ENCODE measurements around the gene GPHN.
"Not testable (repeated sequence)": the region's sequence is repeated elsewhere in the genome, so short reads cannot be mapped to it uniquely, and the experiment has no call there.

GPHN gene

DNA sequence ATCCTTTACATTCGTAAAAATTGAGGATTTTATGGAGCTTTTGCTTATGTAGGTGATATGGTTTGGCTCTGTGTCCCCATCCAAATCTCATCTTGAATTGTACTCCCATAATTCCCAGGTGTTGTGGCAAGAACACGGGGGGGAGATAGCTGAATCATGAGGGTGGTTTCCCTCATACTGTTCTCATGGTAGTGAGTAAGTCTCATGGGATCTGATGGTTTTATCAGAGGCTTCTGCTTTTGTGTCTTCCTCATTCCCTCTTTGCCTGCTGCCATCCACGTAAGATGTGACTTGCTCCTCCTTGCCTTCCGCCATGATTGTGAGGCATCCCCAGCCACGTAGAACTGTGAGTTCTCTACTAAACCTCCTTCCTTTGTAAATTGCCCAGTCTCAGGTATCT is 5.1 kb upstream of the GPHN start:
- not testable (repeated sequence) for DNase-seq

DNA sequence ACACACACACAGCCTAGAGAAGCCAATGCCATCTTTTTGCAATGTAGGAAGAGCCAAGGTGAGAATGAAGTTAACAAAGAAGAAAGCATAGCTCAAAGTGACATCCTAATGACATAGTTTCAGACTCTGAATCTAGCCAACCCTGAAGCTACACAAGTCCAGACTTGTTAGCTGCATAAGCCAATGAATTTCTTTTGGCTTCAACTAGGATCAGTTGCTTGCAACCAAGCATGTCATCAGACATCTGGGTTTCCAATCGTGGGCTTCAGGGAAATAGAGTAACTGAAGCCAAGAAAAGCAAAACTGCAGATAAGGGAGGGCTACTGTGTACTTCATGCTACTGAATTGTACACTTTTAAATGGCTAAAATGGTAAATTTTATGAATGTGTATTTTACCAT is 4.4 kb upstream of the GPHN start:
- no peak for DNase-seq

DNA sequence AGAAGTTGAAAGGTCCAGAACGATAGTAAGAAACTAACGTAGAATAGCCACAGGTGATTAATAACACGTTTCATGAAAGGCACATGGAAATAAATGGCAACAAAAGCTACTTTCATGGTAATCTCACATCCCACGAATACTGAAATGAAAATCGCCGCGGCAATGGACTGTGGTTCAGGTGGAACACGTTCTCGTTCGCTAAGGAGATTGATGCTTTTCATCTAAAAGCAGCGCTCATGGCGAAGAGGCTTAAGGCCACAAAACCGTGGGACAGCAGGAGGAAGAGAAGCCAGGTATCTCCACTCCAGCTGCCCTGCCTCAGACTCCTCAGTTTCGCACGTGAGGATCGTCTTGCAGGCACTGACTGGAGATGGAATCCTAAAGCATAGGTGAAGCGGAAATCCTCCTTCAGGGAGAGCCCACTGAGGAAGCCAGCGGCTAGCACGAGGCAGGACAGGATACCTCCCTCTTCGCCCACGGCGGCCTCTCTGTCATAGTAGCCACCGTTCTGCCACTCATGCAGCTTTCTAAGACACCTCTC is 696 bp upstream of the GPHN start:
- no peak for DNase-seq

DNA sequence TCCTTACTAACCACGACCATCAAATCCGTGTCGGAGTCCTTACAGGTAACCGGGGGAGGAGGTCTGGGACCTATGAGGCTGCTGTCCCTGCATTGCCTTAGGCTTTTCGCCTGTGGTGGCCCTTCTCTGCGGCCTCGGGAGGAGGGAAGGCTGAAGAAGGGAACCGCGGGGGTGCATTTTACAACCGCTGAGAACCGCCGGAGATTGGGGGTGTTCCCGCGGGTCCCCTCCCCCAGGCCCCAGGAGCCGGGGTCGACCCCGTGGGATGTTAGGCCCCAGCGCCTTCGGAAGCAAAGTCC is 549 bp downstream of the GPHN start:
- peak in 1 of 6 experiments; percentile 64 for DNase-seq

DNA sequence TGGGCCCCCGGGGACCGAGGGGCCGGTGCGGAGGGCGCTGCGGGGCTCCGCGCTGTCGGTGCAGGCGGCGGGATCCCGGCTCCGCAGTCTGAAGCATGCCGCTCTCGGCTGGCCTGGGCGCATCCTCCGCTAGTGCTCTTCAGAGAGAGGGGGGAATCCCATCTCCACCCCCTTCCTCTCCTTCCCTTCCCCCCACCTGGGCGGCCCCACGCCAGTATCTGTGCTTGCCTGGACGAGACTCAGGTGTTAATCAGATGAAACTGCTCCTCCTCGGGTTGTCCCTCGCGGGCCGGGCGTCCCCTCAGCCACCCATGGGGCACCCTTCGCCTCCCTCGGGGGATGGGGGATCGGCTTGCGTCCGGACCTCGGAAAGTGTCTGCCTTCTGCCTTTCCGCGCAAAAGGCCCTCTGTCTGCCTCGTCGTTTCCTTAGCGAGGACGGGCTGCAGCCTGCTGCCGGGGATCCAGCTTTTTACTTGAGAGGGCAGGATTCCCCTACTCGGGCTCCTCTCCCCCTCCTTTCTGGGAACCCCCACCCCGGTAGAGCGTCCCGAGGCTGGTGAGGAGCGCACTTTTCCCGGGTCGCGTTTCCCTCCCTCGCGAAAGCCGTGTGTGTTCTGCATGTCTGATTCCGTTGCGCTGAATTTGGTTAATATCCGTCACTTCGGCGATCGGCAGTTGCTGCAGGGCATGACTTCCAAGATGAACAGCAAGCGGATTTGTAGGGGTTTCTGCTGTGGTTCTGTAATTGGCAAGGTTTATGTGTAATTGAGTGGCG is 1.1 kb downstream of the GPHN start:
- DNase-seq, result peak; percentile 11 to 53 (median 32)

DNA sequence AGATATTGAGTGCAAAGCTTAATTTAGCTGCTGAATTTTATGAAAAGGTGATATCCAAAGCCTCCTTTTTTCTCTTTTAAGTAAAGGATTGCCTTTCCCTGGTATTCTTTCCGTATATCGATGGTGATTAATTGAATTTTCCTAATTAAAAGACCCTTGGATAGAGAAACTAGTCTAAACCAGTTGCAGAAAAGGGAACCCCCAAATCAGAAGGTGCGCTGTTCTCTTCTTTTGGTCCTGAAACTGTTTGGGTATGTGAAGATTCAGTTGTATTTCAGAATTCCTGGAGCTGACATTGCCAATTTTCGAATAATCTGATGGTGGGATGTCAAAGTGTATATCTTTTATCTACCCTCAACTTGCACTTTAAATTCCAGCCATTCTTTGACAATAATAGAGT is 1.9 kb downstream of the GPHN start:
- DNase-seq, result peak in 1 of 6 experiments; percentile 8

DNA sequence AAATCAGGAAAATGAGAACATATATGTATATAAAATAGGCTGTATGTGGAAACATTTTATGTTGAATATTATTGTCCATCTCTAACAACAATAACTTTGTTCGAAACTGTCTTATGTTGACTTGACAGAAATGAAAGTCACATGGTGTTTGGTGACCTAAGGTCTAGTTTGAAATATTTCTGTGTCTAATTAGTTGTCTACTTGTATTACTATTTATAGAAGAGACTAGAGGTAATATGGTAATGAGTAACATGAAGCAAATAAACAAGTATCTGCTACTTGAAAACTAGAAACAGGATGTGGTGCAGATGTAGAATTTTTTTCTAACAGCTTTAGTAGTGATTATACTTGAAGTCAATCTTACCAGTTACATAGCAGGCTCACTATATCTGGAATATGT is 3.9 kb downstream of the GPHN start:
- no peak for DNase-seq

DNA sequence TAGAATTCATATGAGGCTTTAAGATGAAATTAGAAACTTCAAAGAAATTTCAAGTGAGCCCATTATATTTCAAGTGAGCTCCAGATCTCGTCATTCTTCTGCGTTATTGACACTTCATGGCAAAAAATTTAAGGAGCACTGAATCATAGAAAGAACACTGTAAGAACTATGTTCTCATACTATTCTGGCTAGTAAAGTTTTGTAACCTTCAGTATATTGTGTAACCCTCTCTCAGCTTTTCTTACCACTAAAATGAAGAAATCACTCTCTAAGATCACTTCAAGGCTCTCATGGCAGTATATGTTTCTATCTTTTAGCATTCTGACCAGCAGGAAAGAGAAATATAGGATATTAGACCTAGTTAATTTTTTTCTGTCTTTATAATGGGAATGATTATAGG is 6.3 kb downstream of the GPHN start:
- no peak for DNase-seq

DNA sequence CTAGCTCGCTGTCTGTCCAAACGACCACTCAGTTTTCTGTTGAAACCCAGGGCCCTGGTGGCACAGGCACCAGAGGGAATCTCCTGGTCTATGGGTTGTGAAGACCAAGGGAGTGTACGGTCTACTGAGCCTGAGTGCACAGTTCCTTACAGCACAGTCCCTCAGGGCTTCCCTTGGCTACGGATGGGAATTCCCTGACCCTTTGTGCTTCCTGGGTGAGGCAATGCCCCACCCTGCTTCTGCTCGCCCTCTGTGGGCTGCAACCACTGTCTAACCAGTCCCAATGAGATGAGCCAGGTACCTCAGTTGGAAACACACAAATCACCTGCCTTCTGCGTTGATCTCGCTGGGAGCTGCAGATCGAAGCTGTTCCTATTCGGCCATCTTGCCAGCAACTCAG is 22.6 kb downstream of the GPHN start:
- DNase-seq, result no peak

DNA sequence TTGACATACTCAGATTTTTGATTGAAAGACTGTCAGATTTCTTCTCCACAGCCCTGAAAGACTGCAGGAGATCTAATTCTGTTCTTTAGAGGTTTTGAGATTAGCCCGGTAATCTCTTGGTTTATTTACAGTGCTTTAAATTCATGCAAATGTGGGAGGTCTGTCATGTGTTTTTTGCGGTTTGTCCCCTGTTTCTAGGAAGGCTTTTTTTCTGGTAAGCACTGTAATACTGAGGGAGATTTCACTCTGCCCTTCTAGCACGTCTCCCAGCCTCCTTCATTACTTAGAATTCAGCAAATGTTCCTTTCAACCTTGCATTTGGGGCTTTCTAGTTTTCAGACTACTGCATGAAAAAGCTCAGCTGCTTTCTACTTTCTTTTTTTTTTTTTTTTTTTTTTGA is 31.1 kb downstream of the GPHN start:
- DNase-seq, result no peak

DNA sequence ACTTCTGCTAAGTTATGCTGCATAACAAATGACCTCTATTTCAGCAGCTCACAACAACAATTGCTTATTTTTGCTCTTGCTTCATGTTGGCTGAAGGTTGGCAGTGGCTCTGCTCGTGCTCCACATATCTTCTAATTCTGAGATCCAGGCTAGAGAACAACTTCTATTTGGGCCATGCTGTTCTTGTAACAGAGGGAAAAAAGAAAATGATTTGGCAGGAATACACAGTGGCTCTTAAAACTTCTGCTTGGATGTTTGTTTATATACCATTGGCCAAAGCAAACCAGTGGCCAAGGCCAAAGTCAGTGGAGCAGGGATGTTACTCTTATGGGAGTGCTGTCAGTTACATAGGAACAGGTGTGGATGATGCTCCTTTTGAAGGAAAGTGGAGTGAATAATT is 32.1 kb downstream of the GPHN start:
- no peak for DNase-seq

DNA sequence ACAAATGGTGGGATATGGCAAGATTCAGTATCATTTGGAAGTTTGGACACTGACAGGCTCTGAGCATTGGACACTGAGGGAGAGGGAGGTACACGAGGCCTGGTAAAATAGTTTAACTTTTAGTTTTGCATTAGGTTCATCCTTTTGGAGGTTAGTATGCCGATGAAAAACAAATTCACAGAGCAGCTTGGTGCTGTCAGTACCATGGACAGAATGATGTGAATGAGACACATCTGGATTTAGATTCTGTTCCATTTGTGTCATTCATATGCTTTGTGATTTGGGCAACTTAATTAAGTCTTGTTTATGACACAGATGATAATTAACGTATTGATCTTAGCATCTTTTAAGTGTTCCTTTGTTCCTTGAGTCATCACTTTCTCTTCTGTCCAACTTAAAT is 33.7 kb downstream of the GPHN start:
- DNase-seq, result no peak

DNA sequence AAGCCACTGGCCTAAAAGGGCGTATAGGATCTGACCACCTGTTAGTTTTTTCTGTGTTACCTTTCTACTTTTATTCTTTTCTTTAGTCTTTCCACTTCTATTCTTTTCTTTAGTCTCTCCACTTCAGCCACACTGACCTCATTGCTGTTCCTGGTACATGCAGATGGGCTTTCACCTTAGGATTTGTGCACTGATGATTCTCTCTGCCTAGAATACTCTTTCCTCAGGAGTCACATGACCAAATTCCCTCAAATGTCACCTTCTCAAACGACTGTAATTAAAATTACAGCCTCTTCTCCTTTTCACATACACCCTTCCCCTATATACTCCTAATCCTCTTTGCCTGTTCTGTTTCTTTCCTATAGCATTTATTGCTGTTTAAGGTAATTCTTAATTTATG is 36.0 kb downstream of the GPHN start:
- DNase-seq, result no peak

DNA sequence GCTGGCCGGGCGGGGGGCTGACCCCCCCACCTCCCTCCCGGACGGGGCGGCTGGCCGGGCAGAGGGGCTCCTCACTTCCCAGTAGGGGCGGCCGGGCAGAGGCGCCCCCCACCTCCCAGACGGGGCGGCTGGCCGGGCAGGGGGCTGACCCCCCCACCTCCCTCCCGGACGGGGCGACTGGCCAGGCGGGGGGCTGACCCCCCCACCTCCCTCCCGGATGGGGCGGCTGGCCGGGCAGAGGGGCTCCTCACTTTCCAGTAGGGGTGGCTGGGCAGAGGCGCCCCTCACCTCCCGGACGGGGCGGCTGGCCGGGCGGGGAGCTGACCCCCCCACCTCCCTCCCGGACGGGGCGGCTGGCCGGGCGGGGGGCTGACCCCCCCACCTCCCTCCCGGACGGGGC is 37.2 kb downstream of the GPHN start:
- not testable (repeated sequence) for DNase-seq

DNA sequence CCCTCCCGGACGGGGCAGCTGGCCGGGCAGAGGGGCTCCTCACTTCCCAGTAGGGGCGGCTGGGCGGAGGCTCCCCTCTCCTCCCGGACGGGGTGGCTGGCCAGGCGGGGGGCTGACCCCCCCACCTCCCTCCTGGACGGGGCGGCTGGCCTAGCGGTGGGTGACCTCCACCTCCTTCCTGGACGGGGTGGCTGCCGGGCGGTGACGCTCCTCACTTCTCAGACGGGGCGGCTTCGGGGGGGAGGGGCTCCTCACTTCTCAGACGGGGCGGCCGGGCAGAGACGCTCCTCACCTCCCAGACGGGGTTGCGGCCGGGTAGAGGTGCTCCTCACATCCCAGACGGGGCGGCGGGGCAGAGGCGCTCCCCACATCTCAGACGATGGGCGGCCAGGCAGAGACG is 37.8 kb downstream of the GPHN start:
- not testable (repeated sequence) for DNase-seq

DNA sequence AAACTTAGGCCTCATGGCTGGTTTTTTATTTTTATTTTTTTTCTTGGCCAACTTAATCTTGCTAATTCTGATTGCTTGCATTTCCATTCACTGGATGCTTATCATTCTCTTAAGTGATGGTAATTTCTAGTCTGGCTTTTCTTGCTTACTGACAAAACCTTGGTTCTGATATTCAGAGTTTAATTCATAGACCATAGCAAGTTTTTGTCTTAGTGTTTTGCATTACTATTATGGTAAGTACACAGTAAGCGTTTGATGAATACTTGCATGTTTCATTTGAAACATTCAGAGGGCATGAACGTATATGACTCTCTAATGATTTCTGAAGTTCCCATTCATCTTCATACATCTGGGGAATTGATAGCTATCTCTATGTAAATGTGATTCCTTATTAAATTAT is 55.8 kb downstream of the GPHN start:
- no peak for DNase-seq

DNA sequence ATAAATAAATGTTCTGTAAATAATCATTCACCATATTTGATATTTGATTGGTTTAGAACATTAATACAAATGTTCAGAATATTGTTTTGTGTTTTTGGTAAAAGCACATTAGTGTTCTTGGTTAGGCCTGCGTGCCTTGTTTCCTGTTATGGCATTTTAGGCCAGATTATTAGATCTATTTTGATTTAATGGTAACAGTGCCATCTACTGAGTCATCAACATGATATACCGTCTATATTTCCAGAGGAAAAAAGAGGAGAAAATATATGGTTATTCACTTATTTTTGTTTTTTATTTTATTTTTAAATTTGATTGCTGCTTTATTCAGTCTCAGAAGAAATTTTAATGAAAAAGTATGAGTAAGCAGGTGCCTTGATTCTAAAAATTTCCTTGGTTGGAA is 60.3 kb downstream of the GPHN start:
- DNase-seq, result no peak

DNA sequence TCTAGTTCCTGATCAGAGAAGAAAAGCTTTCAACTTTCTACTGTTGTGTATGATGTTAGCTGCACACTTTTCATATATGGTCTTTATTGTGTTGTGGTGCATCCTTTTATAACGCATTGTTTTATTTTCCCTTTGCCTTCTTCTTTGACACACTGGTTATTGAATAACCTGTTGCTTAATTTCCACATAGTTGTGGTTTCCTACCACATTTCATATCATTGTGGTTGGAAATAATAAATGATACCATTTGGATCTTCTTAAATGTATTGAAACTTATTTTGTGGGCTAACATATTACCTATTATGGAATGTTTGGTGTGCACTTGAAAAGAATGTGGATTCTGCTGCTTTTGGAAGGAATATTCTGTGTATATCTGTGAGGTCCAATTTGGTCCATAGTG is 64.9 kb downstream of the GPHN start:
- no peak for DNase-seq

DNA sequence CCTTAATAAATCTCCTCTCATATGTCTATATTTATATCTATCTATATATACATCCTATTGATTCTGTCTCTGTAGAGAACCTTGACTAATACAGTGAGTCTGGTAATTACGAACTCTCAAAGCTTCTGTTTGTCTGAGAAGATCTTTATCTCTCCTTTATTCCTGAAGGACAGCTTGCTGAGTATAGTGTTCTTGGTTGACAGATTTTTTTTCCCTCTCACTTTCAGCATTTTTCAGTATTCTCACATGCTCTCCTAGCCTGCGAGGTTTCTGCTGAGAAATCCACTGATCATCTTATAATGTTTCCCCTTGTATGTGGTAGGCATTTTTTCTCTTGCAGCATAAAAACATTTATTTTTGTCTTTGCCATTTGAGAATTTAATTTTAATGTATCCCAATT is 67.1 kb downstream of the GPHN start:
- DNase-seq, result no peak

DNA sequence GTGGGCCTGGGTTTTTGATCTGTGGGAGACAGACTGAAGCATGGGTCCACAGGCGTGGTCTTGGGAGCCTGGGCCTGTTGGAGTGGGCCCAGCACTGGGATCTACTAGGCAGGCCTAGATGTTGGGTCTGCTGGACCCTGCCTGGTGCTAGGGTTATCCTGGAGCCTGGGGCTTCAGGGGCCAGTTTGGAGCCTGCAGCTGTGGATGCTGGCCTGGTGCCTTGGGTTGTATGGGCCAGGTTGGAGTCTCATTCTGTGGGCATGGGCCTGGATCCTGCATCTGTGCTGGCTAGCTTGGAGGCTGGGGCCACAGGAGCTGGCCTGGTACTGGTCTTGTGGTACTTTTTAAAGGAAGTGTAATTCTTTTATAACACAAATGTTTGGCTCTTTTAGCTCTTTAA is 68.0 kb downstream of the GPHN start:
- DNase-seq, result no peak

DNA sequence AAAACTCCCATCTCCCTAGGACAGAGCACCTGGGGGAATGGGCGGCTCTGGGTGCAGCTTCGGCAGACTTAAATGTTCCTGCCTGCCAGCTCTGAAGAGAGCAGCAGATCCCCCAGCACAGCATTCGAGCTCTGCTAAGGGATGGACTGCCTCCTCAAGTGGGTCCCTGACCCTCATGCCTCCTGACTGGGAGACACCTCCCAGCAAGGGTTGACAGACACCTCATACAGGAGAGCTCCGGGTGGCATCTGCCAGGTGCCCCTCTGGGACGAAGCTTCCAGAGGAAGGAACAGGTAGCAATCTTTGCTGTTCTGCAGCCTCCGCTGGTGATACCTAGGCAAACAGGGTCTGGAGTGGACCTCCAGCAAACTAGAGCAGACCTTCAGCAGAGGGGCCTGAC is 79.8 kb downstream of the GPHN start:
- DNase-seq, result not testable (repeated sequence)

DNA sequence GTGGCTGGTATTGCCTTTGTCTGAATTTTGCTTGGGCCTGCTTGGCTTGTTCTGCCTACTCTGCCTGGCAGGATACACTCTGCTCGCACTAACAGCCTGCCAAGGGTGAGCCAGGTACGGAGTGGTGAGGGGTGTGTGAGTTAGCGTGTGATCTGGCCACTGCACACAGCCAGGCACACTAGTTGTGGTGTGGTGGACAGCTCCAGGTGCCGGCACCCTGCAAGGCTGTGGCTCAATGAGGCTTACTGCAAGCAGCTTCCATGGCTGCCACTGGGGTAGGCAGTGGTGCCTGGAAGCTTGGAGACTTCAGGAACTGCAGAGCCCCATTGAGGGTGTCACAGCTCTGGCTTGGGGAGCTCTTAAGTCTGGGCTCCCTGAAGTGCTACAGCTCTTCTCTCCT is 87.4 kb downstream of the GPHN start:
- DNase-seq, result no peak

DNA sequence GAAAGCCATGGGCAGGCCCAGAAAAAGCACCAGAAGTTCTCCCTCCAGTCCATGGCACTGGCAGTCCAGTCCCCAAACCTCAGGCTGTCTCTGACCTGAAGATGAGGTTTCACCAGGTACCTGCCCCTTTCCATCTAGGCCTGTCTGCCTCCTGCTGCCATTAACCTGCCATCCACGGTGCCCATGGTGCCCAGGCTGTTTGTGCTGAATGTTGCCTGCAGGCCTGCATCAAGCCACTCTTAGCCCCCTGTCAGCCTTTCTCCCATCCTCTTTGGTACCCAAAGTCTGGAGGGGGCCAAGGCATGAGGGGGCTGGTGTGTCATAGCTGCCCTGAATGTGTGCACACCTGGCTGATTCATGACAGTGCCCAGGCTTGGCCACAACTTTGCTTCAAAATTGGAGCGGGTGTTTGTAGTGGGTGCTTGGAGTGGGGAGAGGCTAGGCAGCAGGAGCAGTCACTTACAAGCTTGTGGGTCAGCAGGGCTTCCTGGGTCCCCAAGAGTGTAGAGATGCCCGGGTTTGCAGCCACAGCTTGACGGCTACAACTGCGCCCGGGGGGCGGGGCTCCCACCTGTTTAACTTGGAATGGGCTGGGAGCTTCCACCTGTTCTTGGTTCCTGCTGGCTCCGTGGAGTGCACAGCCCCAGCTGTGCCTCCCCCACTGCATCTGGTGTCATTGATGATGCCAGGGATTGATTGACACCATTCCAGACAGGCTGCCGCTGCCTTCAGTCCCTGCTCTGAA is 88.5 kb downstream of the GPHN start:
- no peak for DNase-seq

DNA sequence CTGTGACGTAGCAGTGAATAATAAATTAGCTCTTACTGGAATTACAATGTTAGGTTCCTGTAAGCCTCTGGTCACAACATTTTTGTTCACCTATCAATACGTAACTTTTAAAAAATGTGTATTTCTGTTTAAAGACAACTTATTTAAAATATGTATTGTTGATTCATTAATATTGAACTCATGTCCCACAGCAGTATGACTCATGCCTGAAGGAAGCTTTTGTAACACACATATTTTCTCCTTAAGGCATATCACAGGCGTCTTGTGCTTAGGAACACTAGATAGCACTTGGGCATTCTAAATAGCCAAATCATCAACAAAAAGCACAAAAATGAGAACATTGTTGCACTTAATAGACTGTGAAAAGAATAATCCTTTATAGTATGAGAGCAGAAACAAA is 92.5 kb downstream of the GPHN start:
- DNase-seq, result no peak
